HG03558 (cell line): ENCODE measurements around the gene ACADSB.

ENCODE experiments used
- ATAC-seq: cut with Tn5 transposase; IDR thresholded peaks from one replicate; pipeline ENCODE4 v1.9.1; 2021; ENCODE audit warnings: moderate number of reproducible peaks; ENCODE audit not compliant: unreplicated experiment; ENCODE audit errors: extremely low read depth

The ACADSB gene

DNA sequence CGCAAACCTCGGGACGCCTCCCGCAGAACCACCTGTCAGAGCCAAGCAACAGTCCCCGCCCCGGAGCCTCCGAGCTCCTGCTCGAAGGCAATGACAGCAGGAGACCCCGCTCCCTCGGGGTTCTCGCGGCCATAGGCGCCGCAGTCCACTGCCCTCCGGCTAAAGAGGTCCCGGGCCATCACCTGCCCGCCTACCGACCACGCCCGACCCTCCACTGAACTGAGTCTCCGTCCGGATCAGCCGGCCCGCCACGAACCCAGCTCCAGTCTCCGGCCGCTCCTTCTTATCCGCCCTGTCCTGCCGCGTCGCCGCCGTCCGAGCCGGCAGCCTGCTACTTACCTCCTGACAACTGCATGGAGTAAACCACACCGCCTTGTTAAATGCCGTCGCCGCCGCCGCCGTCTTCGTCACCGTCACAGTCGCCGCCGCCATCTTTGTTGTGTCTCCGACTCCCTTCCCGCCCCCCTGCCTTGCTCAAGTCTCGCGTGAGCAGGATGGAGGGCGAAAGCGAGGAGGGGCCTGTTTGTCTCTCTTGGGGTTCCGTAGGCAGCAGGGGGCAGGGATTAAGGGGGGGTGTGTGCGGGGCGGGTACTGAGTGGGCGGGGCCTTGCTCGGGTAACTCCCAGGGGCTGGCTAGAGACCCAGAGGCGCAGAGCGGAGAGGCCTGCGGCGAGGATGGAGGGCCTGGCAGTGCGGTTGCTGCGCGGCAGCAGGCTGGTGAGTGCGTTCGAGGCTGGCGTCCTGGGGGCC, at the start of gene ACADSB, which contains the start of gene IKZF5:
Gene ACADSB, plus strand, starts transcription at position 652 of the 750 bp plus-strand sequence. Its CDS starts 24 bp downstream, at position 676.
Gene IKZF5, minus strand, starts transcription at position 441 of the 750 bp plus-strand sequence. CDS start 10,170 bp downstream, outside the sequence.
- peak; percentile 86 for ATAC-seq

DNA sequence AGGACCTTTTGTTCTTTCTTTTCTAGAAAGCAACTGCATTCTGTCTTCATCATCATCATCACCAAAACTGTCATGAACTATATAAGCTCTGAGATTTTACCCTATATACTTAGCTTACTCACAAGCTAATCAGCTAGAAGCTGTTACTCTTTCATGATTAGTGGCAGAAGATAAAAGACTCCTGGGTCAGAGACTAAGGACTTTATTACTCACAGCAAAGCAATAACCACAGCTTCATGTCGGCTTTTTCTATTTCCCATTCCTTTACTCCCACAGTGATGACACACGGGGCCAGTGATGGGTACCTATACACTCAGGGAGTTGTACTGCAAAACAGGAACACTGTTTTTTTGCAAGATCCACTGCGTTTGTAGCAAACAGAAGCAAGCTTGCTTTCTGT, 46.4 kb upstream of the ACADSB start:
- ATAC-seq: no peak

DNA sequence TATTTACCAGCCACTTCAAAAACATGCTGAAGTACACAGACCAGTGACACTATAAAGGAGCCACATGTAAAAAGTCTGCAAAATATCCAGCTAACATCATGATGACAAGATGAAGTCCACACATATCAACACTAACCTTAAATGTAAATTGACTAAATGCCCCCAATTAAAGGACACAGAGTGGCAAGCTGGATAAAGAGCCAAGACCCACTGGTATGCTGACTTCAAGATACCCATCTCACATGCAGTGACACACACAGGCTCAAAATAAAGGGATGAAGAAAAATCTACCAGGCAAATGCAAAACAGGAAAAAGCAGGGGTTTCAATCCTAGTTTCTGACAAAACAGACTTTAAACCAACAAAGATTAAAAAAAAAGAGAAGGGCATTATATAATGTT, 41.9 kb upstream of the ACADSB start:
- no peak for ATAC-seq

DNA sequence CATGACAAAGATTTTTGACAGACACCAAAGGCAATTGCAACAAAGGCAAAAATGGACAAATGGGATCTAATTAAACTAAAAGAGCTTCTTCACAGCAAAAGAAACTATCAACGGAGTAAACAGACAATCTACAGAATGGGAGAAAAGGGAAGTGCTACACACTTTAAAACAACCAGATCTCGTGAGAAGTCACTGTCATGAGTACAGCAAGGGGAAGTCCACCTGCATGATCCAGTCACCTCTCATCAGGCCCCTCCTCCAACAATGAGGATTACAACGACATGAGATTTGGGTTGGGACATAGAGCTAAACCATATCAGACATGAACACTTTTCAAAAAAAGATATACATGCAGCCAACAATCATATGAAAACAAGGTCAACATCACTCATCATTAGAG, 40.1 kb upstream of the ACADSB start:
- no peak for ATAC-seq

DNA sequence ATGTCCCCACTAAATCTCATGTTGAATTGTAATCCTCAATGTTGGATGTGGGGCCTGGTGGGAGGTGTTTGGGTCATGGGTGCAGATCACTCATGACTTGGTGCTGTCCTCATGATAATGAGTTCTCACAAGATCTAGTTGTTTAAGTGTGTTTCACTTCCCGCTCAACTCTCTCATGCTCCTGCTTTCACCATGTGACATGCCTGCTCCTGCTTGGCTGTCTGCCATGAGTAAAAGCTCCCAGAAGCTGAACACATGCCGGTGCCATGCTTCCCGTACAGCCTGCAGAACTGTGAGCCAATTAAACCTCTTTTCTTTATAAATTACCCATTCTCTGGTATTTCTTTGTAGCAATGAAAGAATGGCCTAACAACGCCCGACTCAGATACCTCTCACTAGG, 34.8 kb upstream of the ACADSB start:
- ATAC-seq: no peak

DNA sequence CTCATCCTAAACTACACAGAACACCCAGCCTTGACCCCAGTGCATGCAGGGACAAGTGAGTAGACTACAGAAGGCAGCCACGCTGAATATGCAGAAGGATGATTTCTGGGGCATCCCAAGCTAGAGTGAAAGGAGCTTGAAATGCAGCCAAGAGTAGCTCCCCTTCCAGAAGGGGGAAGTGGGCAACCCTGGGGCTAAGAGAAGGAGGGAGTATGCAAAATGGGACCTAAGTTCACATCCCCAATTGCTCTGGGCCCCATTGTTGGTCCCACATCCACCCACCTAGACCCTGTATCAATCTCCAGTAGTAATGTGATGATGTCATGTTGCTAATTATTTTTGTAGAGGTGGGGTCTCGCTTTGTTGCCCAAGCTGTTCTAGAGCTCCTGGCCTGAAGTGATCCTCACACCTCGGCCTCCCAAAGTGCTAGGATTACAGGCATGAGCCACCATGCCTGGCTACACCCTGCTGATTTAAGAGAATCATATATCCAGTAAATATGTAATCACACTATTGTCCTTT, 34.2 kb upstream of the ACADSB start:
- ATAC-seq: no peak

DNA sequence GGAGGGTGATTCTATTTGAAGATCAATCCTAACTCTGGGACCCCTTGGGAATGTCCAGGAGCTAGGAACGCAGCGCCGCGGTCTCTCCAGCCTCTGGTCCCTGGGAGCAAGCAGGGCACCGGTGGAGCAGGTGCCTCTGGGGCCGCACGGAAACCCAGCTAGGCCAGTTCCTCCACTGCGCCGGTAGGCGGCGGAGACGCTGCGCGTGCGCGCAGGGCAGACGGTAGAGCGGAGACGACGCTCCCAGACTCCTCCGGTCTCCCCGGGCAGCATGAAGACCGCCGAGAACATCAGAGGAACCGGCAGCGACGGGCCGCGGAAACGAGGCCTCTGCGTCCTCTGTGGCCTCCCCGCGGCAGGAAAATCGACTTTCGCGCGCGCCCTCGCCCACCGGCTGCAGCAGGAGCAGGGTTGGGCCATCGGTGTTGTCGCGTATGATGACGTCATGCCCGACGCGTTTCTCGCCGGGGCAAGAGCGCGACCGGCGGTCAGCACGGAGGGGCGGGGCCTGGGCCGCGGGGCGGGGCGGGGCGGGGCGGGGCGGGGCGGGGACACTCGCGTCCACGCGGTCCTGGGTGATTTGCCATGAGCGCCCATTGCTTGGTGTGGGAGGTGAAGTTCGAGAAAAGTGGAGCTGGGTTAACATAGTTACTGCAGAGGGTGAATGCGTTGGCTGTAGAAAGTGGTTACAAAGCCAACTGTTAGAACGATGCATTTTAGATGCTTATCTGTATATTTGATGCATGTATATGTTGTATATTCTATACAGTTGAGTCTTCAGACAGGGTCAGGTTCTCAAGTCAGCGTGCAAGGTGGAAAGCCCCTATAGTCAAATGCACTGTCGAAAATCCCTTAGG, 28.4 kb upstream of the ACADSB start, which contains the start of gene PSTK:
Gene PSTK, plus strand, starts transcription at position 193 of the 857 bp plus-strand sequence. Its CDS starts 79 bp downstream, at position 272.
- peak; percentile 86 for ATAC-seq

DNA sequence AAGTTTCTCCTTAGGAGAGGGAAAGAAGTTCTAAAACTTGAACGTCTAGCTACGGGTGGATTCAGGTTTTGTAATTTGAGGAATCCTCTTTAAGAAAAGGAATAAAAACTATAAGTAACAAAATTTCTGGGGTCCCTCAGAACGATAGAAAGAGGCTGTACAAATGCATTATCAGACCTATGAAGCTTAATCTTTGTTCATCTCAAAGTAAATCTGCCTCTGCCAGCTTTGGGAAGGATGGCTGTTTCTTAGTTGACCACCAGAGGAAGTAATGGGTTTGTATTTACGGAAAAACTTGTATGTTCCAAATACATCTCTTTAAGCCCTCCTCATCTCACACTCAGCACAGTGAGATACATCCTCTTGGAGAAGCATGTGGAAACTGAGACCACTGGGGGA, 27.7 kb upstream of the ACADSB start:
- ATAC-seq: no peak

DNA sequence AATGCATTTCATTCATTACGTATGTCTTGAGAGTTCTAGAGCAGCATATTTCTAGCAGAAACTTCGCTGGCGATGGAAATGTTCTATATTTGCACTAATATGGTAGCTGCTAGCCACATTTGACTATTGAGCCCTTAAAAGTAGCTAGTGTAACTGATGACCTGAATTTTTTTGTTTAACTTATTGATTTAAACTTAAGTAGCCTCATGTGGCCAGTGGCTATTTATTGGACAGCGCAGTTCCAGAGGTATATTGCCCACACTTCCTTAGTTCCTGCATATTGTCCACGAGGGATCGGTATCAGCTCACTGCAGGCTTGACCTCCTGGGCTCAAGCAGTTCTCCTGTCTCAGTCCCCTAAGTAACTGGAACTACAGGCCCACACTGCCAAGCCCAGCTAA, 24.9 kb upstream of the ACADSB start:
- ATAC-seq: no peak

DNA sequence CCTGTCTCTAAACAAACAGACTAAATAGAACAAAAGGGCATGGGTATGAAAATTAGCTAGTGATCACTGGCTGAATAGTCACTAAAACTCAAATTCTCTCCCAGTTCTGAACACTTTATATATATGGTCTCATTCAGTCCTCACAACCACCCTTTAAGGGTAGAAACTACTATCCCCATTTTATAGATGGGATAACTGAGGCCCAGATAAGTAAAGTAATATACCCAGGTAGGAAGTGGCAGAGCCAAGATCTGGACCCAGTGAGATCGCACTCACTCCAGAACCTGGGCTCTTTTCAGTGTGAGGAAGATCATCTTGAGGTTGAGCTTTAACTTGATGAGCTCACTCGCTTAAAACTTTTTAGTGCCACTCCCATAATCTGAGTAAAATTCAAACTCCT, 24.1 kb upstream of the ACADSB start:
- ATAC-seq: no peak

DNA sequence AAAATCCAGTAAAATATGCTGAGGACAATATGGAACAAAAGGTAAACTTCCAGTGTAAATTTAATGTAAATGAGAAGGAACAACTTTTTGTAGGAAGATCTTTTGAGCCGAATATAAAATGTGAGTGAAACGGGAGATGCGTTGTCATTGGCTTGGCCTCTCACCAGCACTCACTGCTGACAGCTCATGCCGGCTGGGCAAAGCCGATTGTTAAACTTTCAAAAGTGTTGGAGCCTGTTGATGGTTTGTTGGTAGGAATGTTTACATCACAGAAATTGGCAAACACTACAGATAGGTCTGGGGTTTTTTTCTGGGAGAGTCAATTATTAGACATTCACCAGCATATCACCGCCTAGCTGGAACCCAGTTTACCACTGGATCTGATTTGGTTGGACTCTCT, 22.5 kb upstream of the ACADSB start:
- ATAC-seq: no peak

DNA sequence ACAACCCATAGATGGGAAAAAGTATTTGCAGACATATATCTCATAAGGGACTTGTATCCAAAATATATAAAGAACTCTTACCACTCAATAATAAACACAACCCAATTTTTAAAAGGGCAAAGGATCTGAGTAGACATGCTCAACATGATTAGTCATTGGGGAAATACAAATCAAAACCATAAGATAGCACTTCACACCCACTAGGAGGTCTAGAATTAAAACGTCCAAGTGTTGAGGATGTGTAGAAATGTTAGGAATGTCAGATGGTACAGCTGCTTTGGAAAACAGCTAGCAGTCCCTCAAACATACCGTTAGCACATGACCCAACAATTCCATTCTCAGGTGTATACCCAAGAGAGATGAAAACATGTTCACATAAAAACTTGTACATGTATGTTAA, 20.3 kb upstream of the ACADSB start:
- ATAC-seq: no peak

DNA sequence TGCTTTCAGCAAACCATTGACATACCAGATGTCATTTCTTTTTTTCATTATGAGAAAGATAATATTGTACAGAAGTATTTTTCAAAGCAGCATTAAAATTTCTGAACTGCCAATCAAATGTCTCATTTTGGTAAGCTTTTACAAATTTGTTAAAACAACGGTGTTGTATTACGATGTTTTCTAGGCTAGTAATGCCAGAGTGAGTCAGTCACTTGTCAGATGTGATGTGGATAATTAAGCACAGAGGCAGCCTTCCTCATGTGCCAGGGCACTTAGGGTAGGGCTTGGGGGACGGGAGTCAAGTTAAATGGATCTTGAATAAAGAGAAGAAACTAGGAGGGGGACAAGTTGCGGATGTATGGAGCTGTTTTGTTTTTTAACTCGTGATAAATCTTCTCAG, 18.5 kb upstream of the ACADSB start:
- ATAC-seq: no peak

DNA sequence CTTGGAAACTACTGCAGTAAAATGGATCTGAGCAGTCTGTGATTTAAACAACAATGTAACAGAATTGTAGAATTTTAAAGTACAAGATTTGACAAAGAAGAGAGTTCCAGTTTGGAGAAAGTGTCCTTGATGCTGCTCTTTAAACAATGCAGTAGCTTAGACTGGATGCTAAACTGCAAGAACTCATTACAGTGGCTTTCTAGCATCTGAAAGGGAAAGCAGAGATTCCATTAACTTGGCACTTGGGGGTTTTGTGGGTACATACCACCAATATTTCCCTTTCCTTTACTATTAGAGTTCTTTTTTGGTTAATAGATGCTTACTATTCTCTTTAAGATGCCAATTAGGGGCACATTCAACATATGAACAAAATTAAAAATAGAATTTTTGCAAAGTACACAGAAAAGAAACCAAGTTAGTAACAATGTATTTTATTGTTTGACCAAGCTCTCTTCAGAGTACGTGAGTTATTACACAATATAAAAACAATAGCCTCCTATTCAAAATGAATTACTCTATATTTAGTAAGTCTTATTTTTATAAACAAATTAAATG, 16.7 kb upstream of the ACADSB start:
- ATAC-seq: no peak

DNA sequence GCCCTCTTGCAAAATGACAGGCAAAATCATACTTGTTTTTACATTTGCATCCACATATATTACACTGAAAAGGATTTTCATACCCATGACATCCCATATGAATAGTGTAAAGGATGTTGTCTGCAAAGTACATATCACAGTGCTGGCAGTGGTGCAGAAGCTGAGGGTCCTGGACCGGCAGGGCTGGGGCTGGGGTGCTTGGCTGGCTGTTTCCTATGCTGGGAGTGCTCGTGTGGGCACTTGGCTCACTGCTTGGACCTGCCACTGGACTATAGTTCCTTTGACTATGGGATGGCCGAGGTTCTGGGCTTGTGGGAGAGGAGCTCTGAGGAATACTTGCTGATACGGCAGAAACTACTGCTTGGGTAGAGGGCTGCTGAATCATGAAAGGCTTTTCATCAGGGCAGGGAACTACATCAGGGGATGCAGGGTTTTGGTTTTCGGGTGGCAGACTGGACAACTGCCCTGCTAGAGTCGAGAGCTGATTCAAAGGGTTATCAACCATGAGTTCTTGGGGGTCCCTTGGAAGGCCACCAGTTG, 14.9 kb upstream of the ACADSB start:
- no peak for ATAC-seq

DNA sequence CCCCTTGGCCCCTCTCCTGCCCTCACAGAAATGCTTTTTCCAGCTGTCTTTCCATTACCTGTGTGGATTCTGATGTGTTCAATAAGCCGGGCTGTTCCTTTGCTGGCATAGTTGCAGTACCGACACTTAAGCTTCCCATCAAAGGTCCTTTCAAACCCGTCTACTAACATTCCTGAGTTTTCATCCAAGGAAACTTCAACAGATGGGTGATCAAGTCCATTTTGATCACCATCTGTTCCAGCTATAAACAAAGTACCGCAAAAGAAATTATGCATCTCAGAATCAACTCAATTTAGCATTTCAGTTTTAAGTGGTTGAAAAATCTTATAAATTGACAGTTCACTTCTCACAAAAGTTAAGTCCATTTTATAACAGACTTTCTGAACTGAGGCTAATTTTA, 12.9 kb upstream of the ACADSB start:
- ATAC-seq: no peak

DNA sequence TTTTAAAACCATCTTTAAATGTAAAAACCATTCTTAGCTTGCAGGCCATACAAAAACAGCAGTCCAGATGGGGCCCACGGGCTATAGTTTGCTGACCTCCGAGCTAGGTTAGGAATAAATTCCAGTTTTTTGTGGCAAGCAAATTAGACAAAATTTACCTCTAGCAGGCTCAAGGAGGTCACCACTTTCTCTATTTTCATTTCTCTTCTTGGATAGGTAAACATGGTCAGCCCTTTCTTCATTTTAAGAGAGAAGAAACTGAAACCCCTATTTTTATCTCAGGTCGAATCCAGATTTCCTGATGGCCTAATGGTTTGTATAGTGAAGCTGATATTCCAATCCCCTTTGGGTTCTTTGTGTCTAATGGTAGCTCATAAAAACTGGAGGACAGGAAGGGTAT, 10.9 kb upstream of the ACADSB start:
- no peak for ATAC-seq

DNA sequence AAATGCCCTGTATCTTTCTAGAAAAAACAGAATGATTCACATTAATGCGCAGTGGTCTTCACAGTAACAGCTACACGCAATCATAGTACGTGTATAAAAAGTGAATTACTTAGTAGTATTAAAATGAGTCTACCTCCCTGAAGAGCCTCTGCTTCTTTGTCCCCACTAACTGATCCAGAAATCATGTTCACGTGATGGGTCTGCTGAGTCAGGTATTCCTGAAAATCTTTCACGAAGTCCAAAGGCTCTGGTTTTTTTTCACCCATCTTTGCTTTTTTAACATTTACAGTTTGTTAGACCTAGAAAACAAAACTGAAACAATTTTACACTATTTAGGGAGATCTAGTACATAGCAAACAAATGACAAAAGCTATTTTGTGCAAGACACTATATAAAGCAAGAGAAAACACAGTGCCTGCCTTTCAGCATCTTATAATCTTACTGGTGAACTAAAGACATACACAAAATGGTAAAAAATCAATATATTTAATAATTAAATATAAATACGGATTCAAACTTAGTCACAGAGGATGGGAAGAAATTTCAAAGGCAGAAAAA, 10.4 kb upstream of the ACADSB start:
- no peak for ATAC-seq

DNA sequence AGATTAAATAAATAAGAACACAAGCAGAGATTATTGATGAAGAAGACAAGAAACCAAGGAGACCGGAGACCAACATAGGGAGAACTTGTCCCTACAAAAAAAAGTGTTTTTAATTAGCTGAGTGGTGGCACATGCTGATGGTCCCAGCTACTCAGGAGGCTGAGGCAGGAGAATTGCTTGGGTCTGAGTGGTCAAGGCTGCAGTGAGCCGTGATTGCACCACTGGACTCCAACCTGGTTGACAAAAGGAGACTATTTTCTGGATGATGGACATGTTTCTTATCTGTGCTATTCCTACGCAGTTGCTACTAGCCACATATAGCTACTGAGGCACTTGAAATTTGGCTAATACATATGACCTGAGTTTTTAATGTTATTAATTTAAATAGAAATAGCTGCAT, 9.9 kb upstream of the ACADSB start:
- no peak for ATAC-seq

DNA sequence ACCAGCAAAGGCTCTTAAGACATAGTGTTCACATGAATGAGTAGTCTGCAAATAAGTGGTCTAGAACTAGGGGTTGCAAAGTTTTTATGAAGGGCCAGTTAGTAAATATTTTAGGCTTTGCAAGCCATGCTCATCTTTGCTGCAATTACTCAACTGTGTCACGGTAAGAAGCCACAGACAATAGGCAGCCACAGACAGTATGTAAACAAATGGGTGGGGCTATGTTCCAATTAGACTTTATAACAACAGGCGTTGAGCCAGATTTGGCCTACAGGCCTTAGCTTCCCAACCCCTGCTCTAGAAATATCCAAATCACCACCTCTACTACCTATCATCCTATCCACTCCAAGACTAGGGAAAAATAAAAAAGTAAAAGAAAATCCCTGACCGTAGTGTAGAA, 9.5 kb upstream of the ACADSB start:
- no peak for ATAC-seq
